HG03354 (cell line): ENCODE data around the gene MEP1A.
A peak's percentile ranks its signal among the peaks of the same experiment; 100 is the strongest.
"Not testable (repeated sequence)": the region's sequence is repeated elsewhere in the genome, so short reads cannot be mapped to it uniquely, and the experiment has no call there.

ENCODE experiments used
- ATAC-seq: cut with Tn5 transposase; IDR thresholded peaks from one replicate; pipeline ENCODE4 v1.9.1; 2021; ENCODE audit warnings: mild to moderate bottlenecking; ENCODE audit not compliant: unreplicated experiment, poor library complexity, severe bottlenecking

MEP1A gene

GRCh38 chr6:46821458-46821881, 28.3 kb downstream of the MEP1A start:
- no peak for ATAC-seq

GRCh38 chr6:46828939-46829338, 35.8 kb downstream of the MEP1A start:
- ATAC-seq: no peak

GRCh38 chr6:46832816-46833215, 39.6 kb downstream of the MEP1A start:
- ATAC-seq: no peak

- not testable (repeated sequence) for ATAC-seq
These were observed 41.2 kb downstream of the MEP1A start for GRCh38 chr6:46834257-46834916.

- not testable (repeated sequence) for ATAC-seq
These were observed 41.8 kb downstream of the MEP1A start for GRCh38 chr6:46834991-46835390.

- no peak for ATAC-seq
These were observed 44.8 kb downstream of the MEP1A start for GRCh38 chr6:46838033-46838432.

GRCh38 chr6:46842252-46842846, 49.2 kb downstream of the MEP1A start:
- not testable (repeated sequence) for ATAC-seq

- no peak for ATAC-seq
These were observed 51.9 kb downstream of the MEP1A start for GRCh38 chr6:46845126-46845525.

GRCh38 chr6:46848684-46849360, 55.6 kb downstream of the MEP1A start:
- peak; percentile 95 for ATAC-seq

- no peak for ATAC-seq
These were observed 56.1 kb downstream of the MEP1A start for GRCh38 chr6:46849361-46849690.

- ATAC-seq: no peak
These were observed 57.6 kb downstream of the MEP1A start for GRCh38 chr6:46850792-46851191.

GRCh38 chr6:46851576-46851975, 58.4 kb downstream of the MEP1A start:
- not testable (repeated sequence) for ATAC-seq

GRCh38 chr6:46855966-46856365, 62.8 kb downstream of the MEP1A start:
- ATAC-seq: peak; percentile 76

- no peak for ATAC-seq
These were observed 69.2 kb downstream of the MEP1A start for GRCh38 chr6:46862381-46862780.

GRCh38 chr6:46863791-46864190, 70.6 kb downstream of the MEP1A start:
- no peak for ATAC-seq

- ATAC-seq: no peak
These were observed 72.0 kb downstream of the MEP1A start for GRCh38 chr6:46865221-46865620.

- no peak for ATAC-seq
These were observed 74.2 kb downstream of the MEP1A start for GRCh38 chr6:46867411-46867810.

GRCh38 chr6:46876126-46876525, 82.9 kb downstream of the MEP1A start:
- no peak for ATAC-seq

- no peak for ATAC-seq
These were observed 85.8 kb downstream of the MEP1A start for GRCh38 chr6:46879003-46879402.

GRCh38 chr6:46882645-46883044, 89.5 kb downstream of the MEP1A start:
- no peak for ATAC-seq

GRCh38 chr6:46888031-46888430, 94.8 kb downstream of the MEP1A start:
- no peak for ATAC-seq
